IMR-90 (cell line): ENCODE results near the gene RTN4RL2. TPM values are rescaled to one million over a fixed set of nuclear protein-coding genes. Genes with fewer than 3 reads are reported as not detected.

Experiments used
- ATAC-seq: fragments of 200-7000 bp; cut with Tn5 transposase; 2 replicates; pipeline ENCODE4 v1.9.1; 2020; ENCODE audit warnings: low read depth, mild to moderate bottlenecking, moderate library complexity
- BruUV-seq: library from RNA; stranded (reverse); fragments of 400-500 nt; replicated peaks from 2 replicates; lab custom pipeline; 2021; lab: Mats Ljungman, UMichigan
- CTCF ChIA-PET: fragments of 300-600 bp; formaldehyde crosslinking; extraction: SDS; loops from one replicate; lab custom pipeline; 2021; ENCODE audit warnings: antibody characterized with exemption; lab: Yijun Ruan, JAX
- POLR2A ChIA-PET: fragments of 300-600 bp; sonication (Branson Sonifier 250); formaldehyde crosslinking; loops from one replicate; lab custom pipeline; 2022; ENCODE audit warnings: antibody characterized with exemption; ENCODE audit not compliant: unreplicated experiment; lab: Charles Lee
- DNase-seq: peaks from one replicate; pipeline ENCODE4 v3.0.0; 2013
- H2AFZ ChIP-seq: replicated peaks from 2 replicates; pipeline ENCODE3; 2013; ENCODE audit warnings: low read length, mild to moderate bottlenecking; ENCODE audit not compliant: poor library complexity
- H2AK5ac ChIP-seq: 2 replicates; pipeline ENCODE4 v1.6.1; 2013; ENCODE audit warnings: low read depth, low read length, inconsistent platforms
- H2AK9ac ChIP-seq: replicated peaks from 2 replicates; pipeline ENCODE3; 2013; ENCODE audit warnings: mild to moderate bottlenecking, low read depth, low read length, moderate library complexity; ENCODE audit not compliant: poor library complexity
- H2BK120ac ChIP-seq: 2 replicates; pipeline ENCODE4 v1.6.1; 2013; ENCODE audit warnings: low read depth, low read length, inconsistent platforms
- H2BK15ac ChIP-seq: 3 replicates; pipeline ENCODE4 v1.6.1; 2013; ENCODE audit warnings: low read depth, low read length, inconsistent platforms
- H2BK20ac ChIP-seq: 2 replicates; pipeline ENCODE4 v1.6.1; 2013; ENCODE audit warnings: low read depth, mild to moderate bottlenecking, inconsistent platforms, low read length, moderate library complexity
- H2BK5ac ChIP-seq: 2 replicates; pipeline ENCODE4 v1.6.1; 2013; ENCODE audit warnings: mild to moderate bottlenecking, low read depth, low read length, inconsistent platforms; ENCODE audit not compliant: poor library complexity, severe bottlenecking
- H3K14ac ChIP-seq: replicated peaks from 2 replicates; pipeline ENCODE4 v1.6.1; 2013; ENCODE audit warnings: low read depth, low read length, inconsistent platforms
- H3K18ac ChIP-seq: 2 replicates; pipeline ENCODE4 v1.6.1; 2013; ENCODE audit warnings: low read depth, low read length, control low read depth
- H3K23ac ChIP-seq: 2 replicates; pipeline ENCODE4 v1.6.1; 2013; ENCODE audit warnings: low read depth, low read length, inconsistent platforms
- H3K27ac ChIP-seq: 2 replicates; pipeline ENCODE4 v1.5.1; 2013; ENCODE audit warnings: mild to moderate bottlenecking, control low read depth, low read length; ENCODE audit not compliant: insufficient read depth
- H3K27me3 ChIP-seq: 2 replicates; pipeline ENCODE4 v1.6.1; 2013; ENCODE audit warnings: low read length; ENCODE audit not compliant: control insufficient read depth, insufficient read depth
- H3K36me3 ChIP-seq: 2 replicates; pipeline ENCODE4 v1.6.1; 2013; ENCODE audit warnings: low read length, mixed read lengths; ENCODE audit not compliant: control insufficient read depth, insufficient read depth
- H3K4ac ChIP-seq: 2 replicates; pipeline ENCODE4 v1.6.1; 2013; ENCODE audit warnings: low read depth, low read length, inconsistent platforms
- H3K4me1 ChIP-seq: 2 replicates; pipeline ENCODE4 v1.6.1; 2013; ENCODE audit warnings: low read length, mixed read lengths; ENCODE audit not compliant: control insufficient read depth, insufficient read depth
- H3K4me2 ChIP-seq: 2 replicates; pipeline ENCODE4 v1.6.1; 2013; ENCODE audit warnings: low read depth, mild to moderate bottlenecking, control low read depth, low read length, moderate library complexity
- H3K4me3 ChIP-seq: 2 replicates; pipeline ENCODE4 v1.5.1; 2013; ENCODE audit warnings: low read depth, mild to moderate bottlenecking, control low read depth, low read length, moderate library complexity; ENCODE audit not compliant: insufficient read depth
- H3K56ac ChIP-seq: 2 replicates; pipeline ENCODE4 v1.6.1; 2013; ENCODE audit warnings: low read length, inconsistent platforms; ENCODE audit not compliant: insufficient read depth; ENCODE audit errors: extremely low read depth
- H3K79me1 ChIP-seq, 2 experiments: 2 replicates each; pipeline ENCODE4 v1.6.1; 2013; ENCODE audit warnings: low read length in 2 of 2, inconsistent platforms in 1 of 2, low read depth in 1 of 2
- H3K9ac ChIP-seq: 2 replicates; pipeline ENCODE4 v1.6.1; 2013; ENCODE audit warnings: low read depth, low read length, control low read depth
- H3K9me1 ChIP-seq: 2 replicates; pipeline ENCODE4 v1.6.1; 2013; ENCODE audit warnings: low read length, inconsistent platforms; ENCODE audit not compliant: insufficient read depth
- H3K9me3 ChIP-seq: 2 replicates; pipeline ENCODE4 v1.6.1; 2013; ENCODE audit warnings: low read length; ENCODE audit not compliant: control insufficient read depth, insufficient read depth
- H4K20me1 ChIP-seq: 2 replicates; pipeline ENCODE4 v1.6.1; 2013; ENCODE audit warnings: low read length, inconsistent platforms; ENCODE audit not compliant: insufficient read depth
- H4K5ac ChIP-seq: 2 replicates; pipeline ENCODE4 v1.6.1; 2013; ENCODE audit warnings: mild to moderate bottlenecking, low read depth, low read length, control low read depth
- H4K8ac ChIP-seq, 2 experiments: 2 replicates each; pipeline ENCODE4 v1.6.1; 2013; ENCODE audit warnings: low read depth in 2 of 2, low read length in 2 of 2, control low read depth in 1 of 2, inconsistent platforms in 1 of 2
- H4K91ac ChIP-seq: 2 replicates; pipeline ENCODE4 v1.6.1; 2013; ENCODE audit warnings: low read depth, low read length, inconsistent platforms; ENCODE audit not compliant: insufficient read depth
- BHLHE40 ChIP-seq: fragments of 150-350 bp; IDR thresholded peaks from 2 replicates; pipeline ENCODE4 v1.6.1; 2016; ENCODE audit warnings: mild to moderate bottlenecking, low read depth, low read length
- CEBPB ChIP-seq: IDR thresholded peaks from 2 replicates; pipeline ENCODE4 v1.6.1; 2012; ENCODE audit warnings: low read depth, low read length, improper control_type of control experiment
- CHD1 ChIP-seq: IDR thresholded peaks from 2 replicates; pipeline ENCODE4 v1.6.1; 2012; ENCODE audit warnings: low read depth, low read length, improper control_type of control experiment
- FOS ChIP-seq: fragments of 150-350 bp; IDR thresholded peaks from 2 replicates; pipeline ENCODE4 v1.6.1; 2016; ENCODE audit warnings: low read depth, low read length
- MAFK ChIP-seq: IDR thresholded peaks from 2 replicates; pipeline ENCODE4 v1.6.1; 2012; ENCODE audit warnings: low read depth, low read length, improper control_type of control experiment
- MAZ ChIP-seq: IDR thresholded peaks from 2 replicates; pipeline ENCODE4 v1.6.1; 2012; ENCODE audit warnings: low read depth, mild to moderate bottlenecking, low read length, improper control_type of control experiment, moderate library complexity, borderline replicate concordance
- MXI1 ChIP-seq: IDR thresholded peaks from 2 replicates; pipeline ENCODE4 v1.6.1; 2012; ENCODE audit warnings: low read depth, mild to moderate bottlenecking, low read length, moderate library complexity, borderline replicate concordance
- NFE2L2 ChIP-seq: fragments of 150-350 bp; IDR thresholded peaks from 2 replicates; pipeline ENCODE4 v1.6.1; 2016; ENCODE audit warnings: low read depth, mild to moderate bottlenecking, low read length
- POLR2A ChIP-seq: IDR thresholded peaks from 2 replicates; pipeline ENCODE4 v1.6.1; 2012; ENCODE audit warnings: mild to moderate bottlenecking, low read depth, low read length
- RAD21 ChIP-seq: IDR thresholded peaks from 2 replicates; pipeline ENCODE4 v1.6.1; 2012; ENCODE audit warnings: low read length, improper control_type of control experiment
- RCOR1 ChIP-seq: IDR thresholded peaks from 2 replicates; pipeline ENCODE4 v1.6.1; 2012; ENCODE audit warnings: mild to moderate bottlenecking, low read length, improper control_type of control experiment; ENCODE audit not compliant: insufficient replicate concordance
- RFX5 ChIP-seq: IDR thresholded peaks from 2 replicates; pipeline ENCODE4 v1.8.0; 2012; ENCODE audit warnings: low read depth, mild to moderate bottlenecking, low read length, moderate library complexity
- SMC3 ChIP-seq: fragments of 150-350 bp; IDR thresholded peaks from 2 replicates; pipeline ENCODE4 v1.6.1; 2016; ENCODE audit warnings: low read depth, mild to moderate bottlenecking, antibody characterized with exemption, low read length, moderate library complexity
- WGBS, 2 experiments: methylation state at CpG; one replicate each; pipeline versions ENCODE4 v1.1.5 to v1.1.7; 2013; ENCODE audit warnings: missing lambda C conversion rate in 2 of 2; ENCODE audit not compliant: insufficient read length in 1 of 2; ENCODE audit errors: extremely low coverage in 2 of 2; 5-methylcytosine and 5-hydroxymethylcytosine counted together
- dilution Hi-C: fragments of 300-500 bp; cut with HindIII; formaldehyde crosslinking; loops from one replicate; pipeline ENCODE4 v1.14.3; 2018; ENCODE audit warnings: low sequenced_read_pairs; ENCODE audit not compliant: unreplicated experiment
- in situ Hi-C: fragments of 300-500 bp; cut with MboI; formaldehyde crosslinking; loops from 3 replicates; pipeline ENCODE4 v1.14.3; 2019; ENCODE audit warnings: low sequenced_read_pairs, inconsistent platforms, mixed read lengths
- intact Hi-C: fragments of 100-400 bp; cut with micrococcal nuclease; formaldehyde crosslinking; loops from 2 replicates; pipeline ENCODE4 v1.10.0; 2022
- polyA plus RNA-seq, 3 experiments: library from polyadenylated mRNA; depleted of rRNA; stranded (reverse); fragments of >200 nt; gene quantifications; 2 replicates each; pipeline ENCODE4 v1.2.3, GENCODE V29; 2012; ENCODE audit warnings: low replicate concordance in 1 of 3
- total RNA-seq: library from RNA; depleted of rRNA; stranded (reverse); fragments of >200 nt; gene quantifications from 2 replicates; pipeline ENCODE4 v1.2.3, GENCODE V29; 2012
- TF ChIP-seq, protein P1 (sequence below): fragments of 150-350 bp; IDR thresholded peaks from 2 replicates; pipeline ENCODE4 v1.6.1; 2016; ENCODE audit warnings: low read depth, mild to moderate bottlenecking, low read length, moderate library complexity, borderline replicate concordance
- TF ChIP-seq, protein P2 (sequence below): conservative IDR thresholded peaks from 2 replicates; pipeline ENCODE4 v1.5.1; 2012; ENCODE audit warnings: mild to moderate bottlenecking, low read depth, low read length, improper control_type of control experiment
- TF ChIP-seq, protein P3 (sequence below): fragments of 150-350 bp; IDR thresholded peaks from 2 replicates; pipeline ENCODE4 v1.6.1; 2017; ENCODE audit warnings: mild to moderate bottlenecking, antibody characterized with exemption, low read length, low read depth

The RTN4RL2 gene
- total and polyA plus RNA-seq, 2 of the 4 experiments (the other 2 are of a cell fraction): 1.5 TPM; not detected in 1

DNA sequence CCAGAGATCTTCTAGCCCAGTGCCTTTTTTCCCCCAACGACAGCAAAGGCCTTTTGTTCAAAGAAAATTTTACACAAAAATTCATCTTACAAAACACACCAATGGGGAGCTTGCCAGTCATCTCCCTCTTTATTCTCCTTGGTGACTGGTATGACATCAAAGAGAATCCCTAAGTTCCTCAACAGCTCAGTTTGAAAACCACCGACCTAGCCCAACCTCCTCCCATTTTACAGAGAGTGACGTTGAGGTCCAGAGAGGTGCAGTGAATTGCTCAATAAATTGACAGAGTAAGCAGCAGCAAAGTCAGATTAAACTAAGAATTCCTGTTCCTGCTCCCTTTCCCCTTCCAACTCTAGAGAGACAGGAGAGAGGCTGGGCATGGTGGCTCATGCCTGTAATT is 41.2 kb upstream of the RTN4RL2 start:
- intact Hi-C loops (no loop called here), in situ Hi-C loops (no loop called here), dilution Hi-C loops (no loop called here)
- Histone ChIP-seq H4K8ac (no peak overlapping the region), H2AFZ (no peak overlapping the region), H3K27me3 (no peaks in the 10 kb centered on the region), H2BK20ac (no peak overlapping the region), H3K4me2 (no peak overlapping the region), H3K23ac (no peak overlapping the region), H2BK15ac (no peak overlapping the region), H3K9me1 (peaks cover 2% of the 10 kb centered on the region; the same call in 1 of the 2 replicates), H3K27ac (no peak overlapping the region), H2BK120ac (no peak overlapping the region), H3K4ac (no peak overlapping the region), H3K14ac (no peak overlapping the region), H4K91ac (no peak overlapping the region), H2AK9ac (no peak overlapping the region), H2BK5ac (no peak overlapping the region), H3K4me1 (no peaks in the 10 kb centered on the region), H3K9me3 (no peaks in the 10 kb centered on the region), H3K36me3 (peaks cover 26% of the 10 kb centered on the region), H3K9ac (no peak overlapping the region), H4K5ac (no peak overlapping the region), H3K4me3 (no peak overlapping the region), H3K56ac (no peak overlapping the region), H4K20me1 (no peaks in the 10 kb centered on the region), H3K79me1 (peaks cover 0 to 3% of the 10 kb centered on the region in 2 experiments; a peak in 1 of 4 replicates), H2AK5ac (no peak overlapping the region), H3K18ac (no peak overlapping the region)
- ATAC-seq: no peak
- ChIA-PET POLR2A (no interaction called here), CTCF (interaction anchor here (1.3 kb wide), 1 partner anchor 38 kb away, joined by 3 read pairs; no protein-coding TSS in a partner anchor)
- WGBS, 2 experiments: 100% methylated on average over 1 of the region's 3 CpGs; no CpG with 5 or more reads in 1 of the 2 experiments
- TF ChIP-seq, protein P1, sequence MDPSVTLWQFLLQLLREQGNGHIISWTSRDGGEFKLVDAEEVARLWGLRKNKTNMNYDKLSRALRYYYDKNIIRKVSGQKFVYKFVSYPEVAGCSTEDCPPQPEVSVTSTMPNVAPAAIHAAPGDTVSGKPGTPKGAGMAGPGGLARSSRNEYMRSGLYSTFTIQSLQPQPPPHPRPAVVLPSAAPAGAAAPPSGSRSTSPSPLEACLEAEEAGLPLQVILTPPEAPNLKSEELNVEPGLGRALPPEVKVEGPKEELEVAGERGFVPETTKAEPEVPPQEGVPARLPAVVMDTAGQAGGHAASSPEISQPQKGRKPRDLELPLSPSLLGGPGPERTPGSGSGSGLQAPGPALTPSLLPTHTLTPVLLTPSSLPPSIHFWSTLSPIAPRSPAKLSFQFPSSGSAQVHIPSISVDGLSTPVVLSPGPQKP: no peak
- TF ChIP-seq RFX5 (no peak), CEBPB (no peak), RAD21 (no peak), MXI1 (no peak), BHLHE40 (no peak), SMC3 (no peak), MAZ (no peak), MAFK (no peak), CHD1 (no peak), RCOR1 (no peak), POLR2A (no peak), NFE2L2 (no peak), FOS (no peak)
- TF ChIP-seq, protein P2, sequence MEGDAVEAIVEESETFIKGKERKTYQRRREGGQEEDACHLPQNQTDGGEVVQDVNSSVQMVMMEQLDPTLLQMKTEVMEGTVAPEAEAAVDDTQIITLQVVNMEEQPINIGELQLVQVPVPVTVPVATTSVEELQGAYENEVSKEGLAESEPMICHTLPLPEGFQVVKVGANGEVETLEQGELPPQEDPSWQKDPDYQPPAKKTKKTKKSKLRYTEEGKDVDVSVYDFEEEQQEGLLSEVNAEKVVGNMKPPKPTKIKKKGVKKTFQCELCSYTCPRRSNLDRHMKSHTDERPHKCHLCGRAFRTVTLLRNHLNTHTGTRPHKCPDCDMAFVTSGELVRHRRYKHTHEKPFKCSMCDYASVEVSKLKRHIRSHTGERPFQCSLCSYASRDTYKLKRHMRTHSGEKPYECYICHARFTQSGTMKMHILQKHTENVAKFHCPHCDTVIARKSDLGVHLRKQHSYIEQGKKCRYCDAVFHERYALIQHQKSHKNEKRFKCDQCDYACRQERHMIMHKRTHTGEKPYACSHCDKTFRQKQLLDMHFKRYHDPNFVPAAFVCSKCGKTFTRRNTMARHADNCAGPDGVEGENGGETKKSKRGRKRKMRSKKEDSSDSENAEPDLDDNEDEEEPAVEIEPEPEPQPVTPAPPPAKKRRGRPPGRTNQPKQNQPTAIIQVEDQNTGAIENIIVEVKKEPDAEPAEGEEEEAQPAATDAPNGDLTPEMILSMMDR: no peak
- TF ChIP-seq, protein P3, sequence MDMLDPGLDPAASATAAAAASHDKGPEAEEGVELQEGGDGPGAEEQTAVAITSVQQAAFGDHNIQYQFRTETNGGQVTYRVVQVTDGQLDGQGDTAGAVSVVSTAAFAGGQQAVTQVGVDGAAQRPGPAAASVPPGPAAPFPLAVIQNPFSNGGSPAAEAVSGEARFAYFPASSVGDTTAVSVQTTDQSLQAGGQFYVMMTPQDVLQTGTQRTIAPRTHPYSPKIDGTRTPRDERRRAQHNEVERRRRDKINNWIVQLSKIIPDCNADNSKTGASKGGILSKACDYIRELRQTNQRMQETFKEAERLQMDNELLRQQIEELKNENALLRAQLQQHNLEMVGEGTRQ: no peak
- BruUV-seq: no TSS peak
- no peak for DNase-seq
